CD4-positive, alpha-beta T cell treated with Interleukin-15 for 1 hour (primary cell): Measurements from ENCODE around the gene PIAS4.

Experiments
- DNase-seq: peaks from one replicate; pipeline ENCODE4 v3.0.0-alpha.2; 2020

Gene PIAS4

GRCh38 chr19:4060621-4061177 lies 53.2 kb downstream of the PIAS4 start:
- no peak for DNase-seq

- peak; percentile 45 for DNase-seq
Observed at GRCh38 chr19:4061178-4061682, 53.7 kb downstream of the PIAS4 start.

GRCh38 chr19:4061683-4062418 lies 54.3 kb downstream of the PIAS4 start:
- no peak for DNase-seq

- no peak for DNase-seq
Observed at GRCh38 chr19:4062419-4063368, 55.2 kb downstream of the PIAS4 start.

GRCh38 chr19:4063369-4064148 lies 56.0 kb downstream of the PIAS4 start:
- DNase-seq: no peak

- DNase-seq: no peak
Observed at GRCh38 chr19:4064149-4064495, 56.6 kb downstream of the PIAS4 start.

- peak; percentile 67 for DNase-seq
Observed at GRCh38 chr19:4064496-4065260, 57.1 kb downstream of the PIAS4 start.

GRCh38 chr19:4065430-4066175 lies 58.1 kb downstream of the PIAS4 start:
- DNase-seq: peak; percentile 98

GRCh38 chr19:4066176-4066606 lies 58.7 kb downstream of the PIAS4 start:
- no peak for DNase-seq

- DNase-seq: peak; percentile 85
Observed at GRCh38 chr19:4066682-4067395, 59.3 kb downstream of the PIAS4 start, which contains the start of gene ZBTB7A. Gene ZBTB7A, minus strand, starts transcription at chr19:4066899. Its CDS starts 11,667 bp downstream, at chr19:4055232.

- no peak for DNase-seq
Observed at GRCh38 chr19:4067396-4068046, 60.0 kb downstream of the PIAS4 start.

- DNase-seq: no peak
Observed at GRCh38 chr19:4068047-4068966, 60.8 kb downstream of the PIAS4 start.

- DNase-seq: peak; percentile 74
Observed at GRCh38 chr19:4069331-4069959, 61.9 kb downstream of the PIAS4 start.

GRCh38 chr19:4071610-4072009 lies 64.1 kb downstream of the PIAS4 start:
- no peak for DNase-seq

- DNase-seq: no peak
Observed at GRCh38 chr19:4075373-4075772, 67.8 kb downstream of the PIAS4 start.

GRCh38 chr19:4077007-4077374 lies 69.5 kb downstream of the PIAS4 start:
- no peak for DNase-seq

GRCh38 chr19:4077800-4078684 lies 70.5 kb downstream of the PIAS4 start:
- peak; percentile 55 for DNase-seq
